Esophagus muscularis mucosa (tissue), 4 donors: ENCODE results near the gene BCL2L13. TPM values are rescaled to one million over a fixed set of nuclear protein-coding genes. Genes with fewer than 3 reads are reported as not detected.
A peak's percentile ranks its signal among the peaks of the same experiment; 100 is the strongest.

Experiments
- DNase-seq: peaks from one replicate; pipeline ENCODE4 v3.0.0-alpha.2; 2017; ENCODE audit errors: extremely low spot score
- H3K27ac ChIP-seq, 4 donors: fragments of 200-600 bp; sonication (generic); replicated peaks in 1 of 4; 1 replicate in 3 of 4; 2 replicates in 1 of 4; pipeline ENCODE4 v1.5.1; 2016 to 2019; ENCODE audit warnings: mild to moderate bottlenecking in 1 of 4
- H3K27me3 ChIP-seq, 4 donors: fragments of 200-600 bp; sonication (generic); one replicate each; pipeline versions ENCODE4 v1.5.1 to v1.6.0; 2016 to 2019
- H3K36me3 ChIP-seq, 4 donors: fragments of 200-600 bp; sonication (generic); one replicate each; pipeline ENCODE4 v1.5.1; 2016 to 2019
- H3K4me1 ChIP-seq, 4 donors: fragments of 200-600 bp; sonication (generic); one replicate each; pipeline ENCODE4 v1.5.1; 2016 to 2019
- H3K4me3 ChIP-seq, 4 donors: fragments of 200-600 bp; sonication (generic); 1 replicate in 2 of 4; 2 replicates in 2 of 4; pipeline ENCODE4 v1.5.1; 2016 to 2019; ENCODE audit warnings: mild to moderate bottlenecking in 4 of 4, moderate library complexity in 1 of 4
- H3K9me3 ChIP-seq, 4 donors: fragments of 200-600 bp; sonication (generic); 1 replicate in 3 of 4; 2 replicates in 1 of 4; pipeline ENCODE4 v1.5.1; 2016 to 2019
- EP300 ChIP-seq: sonication (generic); formaldehyde crosslinking; IDR thresholded peaks from one replicate; pipeline ENCODE4 v1.6.1; 2017; ENCODE audit warnings: antibody characterized with exemption
- POLR2A ChIP-seq: fragments of 450-650 bp; IDR thresholded peaks from one replicate; pipeline ENCODE4 v1.6.1; 2017; ENCODE audit warnings: antibody characterized with exemption, moderate library complexity, mild to moderate bottlenecking, low read depth
- POLR2AphosphoS5 ChIP-seq, 2 donors: sonication (generic); formaldehyde crosslinking; IDR thresholded peaks; one replicate each; pipeline ENCODE4 v1.6.1; 2017; ENCODE audit warnings: antibody characterized with exemption in 2 of 2
- WGBS: methylation state at CpG from one replicate; pipeline ENCODE4 v1.1.5; 2018; 5-methylcytosine and 5-hydroxymethylcytosine counted together
- intact Hi-C: fragments of 100-400 bp; cut with DNase I; formaldehyde crosslinking; loops from one replicate; pipeline ENCODE4 v1.15.1; 2023
- total RNA-seq, 4 donors: library from RNA; depleted of rRNA; stranded (reverse); fragments of >200 nt; gene quantifications; one replicate each; pipeline versions ENCODE4 v1.1.0 to v1.2.1, GENCODE V29; 2016
- TF ChIP-seq, protein P1 (sequence below), 3 experiments: fragments of 200-600 bp in 2 of 3; fragments of 450-650 bp in 1 of 3; sonication (generic) in 2 of 3; IDR thresholded peaks; one replicate each; pipeline ENCODE4 v1.5.1; 2017 to 2019; ENCODE audit warnings: antibody characterized with exemption in 3 of 3, mild to moderate bottlenecking in 2 of 3, moderate library complexity in 1 of 3

Gene BCL2L13
- total RNA-seq, 4 donors from 2014 or later: 102 to 199 (median 133) TPM

DNA sequence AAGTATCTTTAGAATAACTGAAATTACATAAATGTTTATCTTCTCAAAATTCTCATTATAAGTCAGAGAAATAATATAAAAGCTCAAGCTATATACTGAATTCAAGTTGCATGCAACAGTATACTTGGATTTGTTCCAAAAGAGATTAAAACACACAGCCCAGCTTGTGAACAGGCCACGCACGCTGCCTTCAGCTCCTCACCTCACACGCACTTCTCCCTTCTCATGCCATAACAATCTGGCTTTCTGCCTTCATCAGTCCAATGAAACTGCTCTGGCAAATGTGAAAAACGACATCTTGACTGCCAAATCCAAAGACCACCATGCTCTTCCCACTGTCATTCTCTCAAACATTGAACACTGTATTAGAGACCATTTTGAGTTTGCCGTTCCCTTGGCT lies 32.1 kb upstream of the BCL2L13 start:
- TF ChIP-seq POLR2AphosphoS5 (IDR thresholded peaks at IDR 0.05) (peak in 1 of 2 donors; percentile 36), POLR2A (no peak)
- TF ChIP-seq, protein P1, sequence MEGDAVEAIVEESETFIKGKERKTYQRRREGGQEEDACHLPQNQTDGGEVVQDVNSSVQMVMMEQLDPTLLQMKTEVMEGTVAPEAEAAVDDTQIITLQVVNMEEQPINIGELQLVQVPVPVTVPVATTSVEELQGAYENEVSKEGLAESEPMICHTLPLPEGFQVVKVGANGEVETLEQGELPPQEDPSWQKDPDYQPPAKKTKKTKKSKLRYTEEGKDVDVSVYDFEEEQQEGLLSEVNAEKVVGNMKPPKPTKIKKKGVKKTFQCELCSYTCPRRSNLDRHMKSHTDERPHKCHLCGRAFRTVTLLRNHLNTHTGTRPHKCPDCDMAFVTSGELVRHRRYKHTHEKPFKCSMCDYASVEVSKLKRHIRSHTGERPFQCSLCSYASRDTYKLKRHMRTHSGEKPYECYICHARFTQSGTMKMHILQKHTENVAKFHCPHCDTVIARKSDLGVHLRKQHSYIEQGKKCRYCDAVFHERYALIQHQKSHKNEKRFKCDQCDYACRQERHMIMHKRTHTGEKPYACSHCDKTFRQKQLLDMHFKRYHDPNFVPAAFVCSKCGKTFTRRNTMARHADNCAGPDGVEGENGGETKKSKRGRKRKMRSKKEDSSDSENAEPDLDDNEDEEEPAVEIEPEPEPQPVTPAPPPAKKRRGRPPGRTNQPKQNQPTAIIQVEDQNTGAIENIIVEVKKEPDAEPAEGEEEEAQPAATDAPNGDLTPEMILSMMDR (IDR thresholded peaks at IDR 0.05): no peak
- H3K4me3 ChIP-seq: no peak overlapping the region
- peaks cover 2 to 34% (median 27%) of the 10 kb centered on the region in 4 donors for H3K36me3 ChIP-seq
- WGBS: 36% methylated on average over 5 of the region's 5 CpGs
- intact Hi-C loops: no loop called here
- no peaks in the 10 kb centered on the region for H3K27me3 ChIP-seq
- peak overlapping the region; percentile 24 to 69 (median 54) for H3K27ac ChIP-seq
- peaks cover 14 to 22% (median 20%) of the 10 kb centered on the region in 4 donors for H3K4me1 ChIP-seq
- DNase-seq: no peak
- no peaks in the 10 kb centered on the region for H3K9me3 ChIP-seq

DNA sequence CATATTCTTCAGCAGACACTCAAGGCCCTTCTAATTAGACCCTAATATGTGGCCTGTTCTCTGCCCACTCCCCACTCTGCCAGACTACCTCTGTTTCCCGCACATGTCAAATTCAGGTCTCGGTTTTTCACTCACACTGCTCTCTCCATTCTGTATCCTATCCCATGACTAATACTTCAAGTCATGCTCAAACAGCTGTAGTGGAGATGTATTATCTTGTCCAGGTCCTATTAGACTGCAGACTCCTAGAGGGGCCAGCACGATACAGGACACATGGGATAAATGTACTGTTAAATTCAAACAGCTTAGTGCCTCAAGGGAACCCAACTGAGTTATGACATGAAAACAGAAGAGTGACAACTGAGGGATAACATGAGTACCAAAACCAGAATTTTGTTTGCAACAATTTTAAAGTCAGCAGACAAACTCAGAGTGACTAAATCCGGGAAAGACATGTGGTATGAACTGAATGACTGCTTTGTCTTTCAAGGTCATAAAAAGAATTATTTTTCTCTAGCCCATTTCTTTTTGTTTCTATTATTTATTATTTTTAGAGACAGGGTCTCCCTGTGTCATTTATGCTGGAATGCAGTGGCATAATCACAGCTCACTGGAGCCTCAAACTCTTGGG lies 30.6 kb upstream of the BCL2L13 start:
- no peak overlapping the region for H3K4me3 ChIP-seq
- TF ChIP-seq EP300 (no peak), POLR2A (no peak), POLR2AphosphoS5 (IDR thresholded peaks at IDR 0.05) (no peak)
- TF ChIP-seq, protein P1 (IDR thresholded peaks at IDR 0.05): no peak
- intact Hi-C loops: no loop called here
- H3K27me3 ChIP-seq: no peaks in the 10 kb centered on the region
- peak overlapping the region in 2 of 4 donors; percentile 65 to 69 for H3K27ac ChIP-seq
- H3K4me1 ChIP-seq: peaks cover 15 to 22% (median 20%) of the 10 kb centered on the region in 4 donors
- DNase-seq: no peak
- WGBS: 92% methylated on average over 4 of the region's 4 CpGs
- H3K9me3 ChIP-seq: no peaks in the 10 kb centered on the region
- H3K36me3 ChIP-seq: peaks cover 17 to 49% (median 42%) of the 10 kb centered on the region in 4 donors

DNA sequence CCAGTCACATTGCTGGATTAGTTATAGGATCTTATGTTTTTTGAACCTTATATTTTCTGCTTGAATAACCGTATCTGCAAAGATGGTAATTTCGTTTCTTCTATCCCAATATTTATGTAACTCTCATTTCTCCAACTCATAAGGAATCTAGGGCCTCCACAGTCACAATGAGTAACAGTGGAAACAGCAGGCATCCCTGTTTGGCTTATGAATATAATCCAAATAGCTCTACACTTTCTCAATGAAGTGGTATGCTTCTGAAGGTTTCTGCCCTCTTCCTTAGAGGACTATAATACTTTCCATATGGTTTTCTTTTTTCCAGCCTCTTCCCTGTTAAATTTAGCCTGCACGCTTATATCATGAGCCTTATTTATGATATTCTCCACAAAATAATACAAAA lies 26.5 kb upstream of the BCL2L13 start:
- no peak for DNase-seq
- H3K27me3 ChIP-seq: no peaks in the 10 kb centered on the region
- no peak overlapping the region for H3K4me3 ChIP-seq
- H3K4me1 ChIP-seq: peaks cover 5 to 9% (median 7%) of the 10 kb centered on the region in 4 donors
- TF ChIP-seq, protein P1 (IDR thresholded peaks at IDR 0.05): no peak
- no peak for TF ChIP-seq EP300
- TF ChIP-seq POLR2AphosphoS5 (IDR thresholded peaks at IDR 0.05): no peak
- TF ChIP-seq POLR2A: no peak
- WGBS: 62% methylated on average over 3 of the region's 3 CpGs
- H3K36me3 ChIP-seq: peaks cover 22 to 82% (median 67%) of the 10 kb centered on the region in 4 donors
- no peak overlapping the region for H3K27ac ChIP-seq
- no peaks in the 10 kb centered on the region for H3K9me3 ChIP-seq
- intact Hi-C loops: no loop called here

DNA sequence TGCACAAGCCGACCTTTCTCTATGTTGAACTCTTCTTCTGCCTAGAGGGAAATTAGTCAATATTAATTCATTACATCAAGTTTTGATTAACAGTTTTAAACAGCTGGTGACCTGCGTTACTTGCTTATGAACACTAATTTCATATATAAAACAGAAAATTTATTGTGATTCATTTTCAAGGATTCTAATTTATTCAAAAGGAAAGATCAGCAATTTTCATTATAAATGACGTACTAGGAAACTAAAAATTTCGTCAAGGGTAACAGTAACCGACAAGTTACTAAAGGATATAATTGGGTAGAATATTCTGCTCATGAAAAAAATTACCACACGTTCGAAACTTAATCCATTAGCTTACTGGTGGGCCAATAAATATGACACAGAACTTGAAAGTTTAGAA lies 25.3 kb upstream of the BCL2L13 start:
- no peak for TF ChIP-seq POLR2A
- TF ChIP-seq, protein P1 (IDR thresholded peaks at IDR 0.05): no peak
- no peak for TF ChIP-seq EP300
- no peak for TF ChIP-seq POLR2AphosphoS5 (IDR thresholded peaks at IDR 0.05)
- Histone ChIP-seq H3K9me3 (no peaks in the 10 kb centered on the region), H3K36me3 (peaks cover 32 to 84% (median 69%) of the 10 kb centered on the region in 4 donors)

More for the DNA sequence above, 25.3 kb upstream of the BCL2L13 start:
- H3K27me3 ChIP-seq: no peaks in the 10 kb centered on the region
- intact Hi-C loops: no loop called here
- no peak overlapping the region for H3K4me3 ChIP-seq
- no peak overlapping the region for H3K27ac ChIP-seq
- WGBS: 94% methylated on average over 7 of the region's 7 CpGs
- peaks cover 0 to 7% (median 0%) of the 10 kb centered on the region in 4 donors for H3K4me1 ChIP-seq
- no peak for DNase-seq
